ENCODE results near the gene CHST11. TPM values are rescaled to one million over a fixed set of nuclear protein-coding genes. Genes with fewer than 3 reads are reported as not detected.

The CHST11 gene
- total RNA-seq, 1 experiment from 2014 or later = 6.7 TPM

DNA sequence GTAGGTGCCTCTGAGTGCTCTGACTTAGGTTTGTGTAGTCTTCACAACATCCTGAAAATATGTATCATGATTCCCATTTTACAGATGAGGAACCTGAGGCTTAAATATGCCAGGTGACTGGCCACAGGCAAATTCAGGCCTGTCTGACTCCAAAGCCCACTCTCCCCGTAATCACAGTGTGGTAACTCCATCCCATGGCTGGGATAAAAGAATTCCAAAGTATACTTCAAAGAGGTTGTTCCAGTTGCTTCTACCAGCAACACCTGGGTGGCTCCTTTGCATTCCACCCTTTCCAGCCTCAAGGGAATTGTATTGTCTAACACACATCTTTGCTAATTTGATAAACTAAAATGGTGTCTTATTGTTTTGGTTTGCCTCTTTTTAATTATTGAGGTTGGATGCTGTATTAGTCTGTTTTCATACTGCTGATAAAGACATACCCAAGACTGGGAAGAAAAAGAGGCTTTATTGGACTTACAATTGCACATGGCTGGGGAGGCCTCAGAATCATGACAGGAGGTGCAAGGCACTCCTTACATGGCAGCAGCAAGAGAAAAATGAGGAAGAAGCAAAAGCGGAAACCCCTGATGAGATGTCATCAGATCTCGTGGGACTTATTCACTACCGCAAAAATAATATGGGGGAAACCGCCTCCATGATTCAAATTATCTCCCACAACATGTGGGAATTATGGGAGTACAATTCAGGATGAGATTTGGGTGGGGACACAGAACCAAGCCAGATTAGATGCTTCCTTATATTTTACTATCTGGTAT is 9.9 kb upstream of the CHST11 start:
- Histone ChIP-seq H3K14ac (ENCODE audit: insufficient read depth, low read length) (no peak overlapping the region), H3K56ac (ENCODE audit: insufficient read length, low read depth, low read length) (no peak overlapping the region), H3K27ac (ENCODE audit: insufficient read length, low read depth, low read length) (no peak overlapping the region), H3K4ac (ENCODE audit: low read depth, low read length) (no peak overlapping the region), H3K4me2 (ENCODE audit: insufficient read depth, insufficient read length, low read length) (no peak overlapping the region), H3K9me3 (ENCODE audit: control insufficient read depth, low read depth, low read length) (no peaks in the 10 kb centered on the region), H3K79me1 (ENCODE audit: insufficient read depth, low read depth, low read length, poor library complexity, severe bottlenecking) (no peaks in the 10 kb centered on the region), H2AK5ac (ENCODE audit: insufficient read length, low read length) (no peak overlapping the region), H3K23ac (ENCODE audit: insufficient read length, low read depth, low read length) (no peak overlapping the region), H2BK120ac (ENCODE audit: low read depth, low read length, poor library complexity, severe bottlenecking) (no peak overlapping the region), H4K91ac (ENCODE audit: insufficient read length, low read depth, low read length) (no peak overlapping the region), H3K79me2 (ENCODE audit: insufficient read depth, low read length) (no peaks in the 10 kb centered on the region), H3K18ac (ENCODE audit: insufficient read length, low read depth, low read length) (no peak overlapping the region), H3K9ac (ENCODE audit: extremely low read depth, insufficient read length, low read length) (no peak overlapping the region), H4K8ac (replicated peaks; ENCODE audit: insufficient read length, low read depth, low read length) (no peak overlapping the region), H3K4me1 (ENCODE audit: insufficient read depth, low read length) (no peaks in the 10 kb centered on the region), H2BK20ac (ENCODE audit: low read depth, low read length, poor library complexity, severe bottlenecking) (no peak overlapping the region), H3K23me2 (ENCODE audit: insufficient read length, low read depth, low read length, poor library complexity, severe bottlenecking) (no peaks in the 10 kb centered on the region), H4K5ac (ENCODE audit: insufficient read length, low read depth, low read length) (no peak overlapping the region), H2BK15ac (ENCODE audit: low read depth, low read length) (no peak overlapping the region), H3K27me3 (ENCODE audit: insufficient read depth, low read length) (no peaks in the 10 kb centered on the region), H2AFZ (ENCODE audit: low read length) (no peak overlapping the region), H2BK12ac (ENCODE audit: insufficient read length, low read depth, low read length) (no peak overlapping the region), H2BK5ac (ENCODE audit: insufficient read length, low read length) (no peak overlapping the region), H4K20me1 (ENCODE audit: control insufficient read depth, insufficient read depth, insufficient read length) (no peaks in the 10 kb centered on the region), H3T11ph (ENCODE audit: low read length) (no peak overlapping the region)
- peaks cover 16% of the 10 kb centered on the region for H3K27me3 Mint-ChIP-seq (ENCODE audit: low read depth)
- no peaks in the 10 kb centered on the region for H3K36me3 Mint-ChIP-seq (ENCODE audit: insufficient read depth in 1 of 3, low read depth in 3 of 3)
- WGBS (ENCODE audit: extremely low coverage, insufficient read length, low lambda C conversion rate) = no CpG with 5 or more reads among the region's 5 CpGs
- no peak for TF ChIP-seq CTCF (conservative IDR thresholded peaks at IDR 0.05)
- no peaks in the 10 kb centered on the region; a peak in 1 of 5 replicates for H3K9me3 Mint-ChIP-seq
- H3K4me1 Mint-ChIP-seq = peaks cover under 1% of the 10 kb centered on the region in 2 experiments
- no peak overlapping the region for H3K27ac Mint-ChIP-seq
- no peak overlapping the region for H3K4me3 Mint-ChIP-seq
- DNase-seq = no peak
